Activated naive CD4-positive, alpha-beta T cell treated with anti-CD3 and anti-CD28 coated beads, Interleukin-2, amount 50 U/mL, for 72 hours (primary cell): Measurements from ENCODE around the gene OLFML1. TPM values are rescaled to one million over a fixed set of nuclear protein-coding genes. Genes with fewer than 3 reads are reported as not detected.

Source experiments
- ATAC-seq, 2 donors: fragments of 150-1000 bp; cut with Tn5 transposase; 2 replicates each; pipeline ENCODE4 v1.10.0; 2021; ENCODE audit warnings: mild to moderate bottlenecking in 2 of 2, moderate library complexity in 2 of 2
- DNase-seq, 2 donors: peaks; one replicate each; pipeline ENCODE4 v3.0.0; 2021 to 2022; ENCODE audit warnings: low spot score in 2 of 2
- H3K27ac Mint-ChIP-seq, 2 donors: one replicate each; pipeline ENCODE4 v1.8.0; 2022; ENCODE audit warnings: mild to moderate bottlenecking in 2 of 2, mixed read lengths in 2 of 2
- H3K36me3 Mint-ChIP-seq, 2 donors: one replicate each; pipeline ENCODE4 v1.8.0; 2022; ENCODE audit warnings: mixed read lengths in 2 of 2
- H3K9me3 Mint-ChIP-seq, 2 donors: one replicate each; pipeline ENCODE4 v1.8.0; 2022; ENCODE audit warnings: mixed read lengths in 2 of 2
- total RNA-seq, 2 donors: library from RNA; stranded (reverse); gene quantifications; one replicate each; pipeline ENCODE4 v1.2.3, GENCODE V29; 2022

Gene OLFML1
- total RNA-seq, 2 donors from 2014 or later, result not detected

DNA sequence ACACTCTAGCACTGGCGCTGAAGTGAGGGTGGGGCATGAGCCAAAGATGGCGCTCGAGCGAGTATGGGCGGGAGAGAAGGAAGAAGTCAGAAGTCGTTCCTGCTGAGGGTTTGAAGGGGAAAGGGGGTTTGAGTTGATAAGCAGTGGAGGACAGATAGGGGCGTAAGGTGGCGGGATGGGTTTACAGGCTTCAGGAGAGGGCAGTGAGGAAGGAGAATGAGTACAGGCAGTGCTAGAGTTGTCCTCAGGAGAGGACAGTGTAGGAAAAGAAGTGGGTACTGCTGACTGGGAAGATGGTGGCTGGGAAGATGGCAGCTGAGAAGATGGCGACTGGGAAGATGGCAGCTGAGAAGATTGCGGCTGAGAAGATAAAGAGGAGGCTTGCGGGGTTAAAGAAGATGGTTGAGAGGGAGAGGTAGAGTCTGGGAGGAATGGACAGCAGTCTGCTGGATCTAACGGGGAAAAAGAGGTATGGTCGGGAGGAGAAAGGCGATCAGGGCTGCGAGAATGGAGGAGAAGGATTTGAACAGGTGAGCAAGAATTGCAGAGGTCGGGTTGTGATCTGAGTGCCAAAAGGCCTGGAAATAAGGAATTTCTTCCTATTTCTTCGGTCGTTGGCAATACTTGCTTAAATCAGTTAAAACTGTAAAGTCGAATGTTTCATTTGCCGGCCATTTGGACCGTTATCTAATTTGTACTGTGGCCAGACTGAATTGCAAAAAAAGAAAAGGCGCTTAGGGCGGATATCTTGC lies 33.7 kb downstream of the OLFML1 start:
- no peak for DNase-seq
- peaks cover 4 to 27% of the 10 kb centered on the region in 2 donors for H3K36me3 Mint-ChIP-seq
- peaks cover 8 to 25% of the 10 kb centered on the region in 2 donors for H3K9me3 Mint-ChIP-seq
- no peak for ATAC-seq
- peak overlapping the region in 1 of 2 donors; percentile 13 for H3K27ac Mint-ChIP-seq

- Mint-ChIP-seq H3K36me3 (peaks cover 4 to 33% of the 10 kb centered on the region in 2 donors), H3K27ac (peak overlapping the region in 1 of 2 donors; percentile 63), H3K9me3 (peaks cover 8 to 33% of the 10 kb centered on the region in 2 donors)
- peak; percentile 12 to 42 for ATAC-seq
- DNase-seq, result no peak
Observed at GRCh38 chr11:7520011-7520942, 35.0 kb downstream of the OLFML1 start.

- DNase-seq, result no peak
- Mint-ChIP-seq H3K36me3 (peaks cover 4 to 33% of the 10 kb centered on the region in 2 donors), H3K9me3 (peaks cover 8 to 33% of the 10 kb centered on the region in 2 donors), H3K27ac (no peak overlapping the region)
- ATAC-seq, result peak; percentile 53 to 81
Observed at GRCh38 chr11:7520981-7521487, 35.7 kb downstream of the OLFML1 start.

GRCh38 chr11:7522121-7522520 lies 36.8 kb downstream of the OLFML1 start:
- peaks cover 4 to 28% of the 10 kb centered on the region in 2 donors for H3K36me3 Mint-ChIP-seq
- H3K27ac Mint-ChIP-seq, result no peak overlapping the region
- no peak for DNase-seq
- peaks cover 8 to 28% of the 10 kb centered on the region in 2 donors for H3K9me3 Mint-ChIP-seq
- no peak for ATAC-seq

DNA sequence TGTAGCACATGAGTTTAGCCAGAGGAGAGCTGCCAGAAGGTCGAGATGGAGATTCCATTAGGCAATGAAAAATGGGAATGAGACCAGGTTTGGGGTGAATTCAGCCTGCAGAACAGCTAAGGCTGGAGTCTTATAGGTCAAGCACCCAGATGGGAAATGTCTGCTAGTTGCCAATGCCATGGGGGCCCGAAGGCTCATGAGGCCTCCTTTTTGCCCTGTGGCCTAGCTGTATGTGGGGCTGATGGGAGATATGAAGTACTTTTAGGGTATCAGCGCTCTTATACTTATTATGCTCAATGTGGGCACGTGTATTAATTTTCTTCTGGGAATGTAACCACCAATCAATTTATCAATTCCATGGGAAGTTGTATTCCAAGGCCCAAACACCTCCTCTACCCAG lies 37.2 kb downstream of the OLFML1 start:
- H3K27ac Mint-ChIP-seq, result no peak overlapping the region
- no peak for DNase-seq
- no peak for ATAC-seq
- peaks cover 8 to 25% of the 10 kb centered on the region in 2 donors for H3K9me3 Mint-ChIP-seq
- peaks cover 4 to 24% of the 10 kb centered on the region in 2 donors for H3K36me3 Mint-ChIP-seq

- no peak for ATAC-seq
- Mint-ChIP-seq H3K27ac (no peak overlapping the region), H3K9me3 (peaks cover 5 to 17% of the 10 kb centered on the region in 2 donors), H3K36me3 (peaks cover 0 to 15% of the 10 kb centered on the region in 2 donors)
- DNase-seq, result no peak
Observed at GRCh38 chr11:7523416-7524210, 38.3 kb downstream of the OLFML1 start.

GRCh38 chr11:7524462-7525235 lies 39.3 kb downstream of the OLFML1 start:
- H3K9me3 Mint-ChIP-seq, result peaks cover 0 to 10% of the 10 kb centered on the region in 2 donors
- H3K36me3 Mint-ChIP-seq, result peaks cover 0 to 10% of the 10 kb centered on the region in 2 donors
- no peak for ATAC-seq
- DNase-seq, result no peak
- no peak overlapping the region for H3K27ac Mint-ChIP-seq

DNA sequence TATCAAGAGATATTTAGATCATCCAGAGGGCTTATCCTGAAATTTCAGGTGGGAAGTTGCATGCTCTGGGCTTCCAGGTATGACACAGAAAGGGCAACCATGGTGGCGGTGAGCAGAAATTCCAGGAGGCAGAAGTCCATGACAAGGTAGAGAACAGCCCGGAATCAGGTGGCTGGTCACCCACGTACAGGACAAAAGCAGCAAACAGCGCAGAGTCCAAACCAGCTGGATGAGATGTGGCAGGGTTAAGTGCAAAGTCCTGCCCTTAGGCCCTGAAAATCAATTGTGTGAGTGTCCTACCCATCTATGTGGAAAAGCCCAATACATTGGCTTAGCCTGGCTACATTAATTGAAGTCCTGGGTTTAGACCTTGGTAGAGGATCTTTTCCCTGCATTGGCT lies 40.1 kb downstream of the OLFML1 start:
- Mint-ChIP-seq H3K36me3 (peaks cover 0 to 10% of the 10 kb centered on the region in 2 donors), H3K9me3 (peaks cover 0 to 10% of the 10 kb centered on the region in 2 donors), H3K27ac (no peak overlapping the region)
- ATAC-seq (no peak), DNase-seq (no peak)

- ATAC-seq (peak; percentile 75), DNase-seq (no peak)
- peak overlapping the region; percentile 4 for H3K27ac Mint-ChIP-seq
- H3K36me3 Mint-ChIP-seq, result peaks cover 0 to 10% of the 10 kb centered on the region in 2 donors
- peaks cover 0 to 10% of the 10 kb centered on the region in 2 donors for H3K9me3 Mint-ChIP-seq
Observed at GRCh38 chr11:7527029-7527428, 41.7 kb downstream of the OLFML1 start.

DNA sequence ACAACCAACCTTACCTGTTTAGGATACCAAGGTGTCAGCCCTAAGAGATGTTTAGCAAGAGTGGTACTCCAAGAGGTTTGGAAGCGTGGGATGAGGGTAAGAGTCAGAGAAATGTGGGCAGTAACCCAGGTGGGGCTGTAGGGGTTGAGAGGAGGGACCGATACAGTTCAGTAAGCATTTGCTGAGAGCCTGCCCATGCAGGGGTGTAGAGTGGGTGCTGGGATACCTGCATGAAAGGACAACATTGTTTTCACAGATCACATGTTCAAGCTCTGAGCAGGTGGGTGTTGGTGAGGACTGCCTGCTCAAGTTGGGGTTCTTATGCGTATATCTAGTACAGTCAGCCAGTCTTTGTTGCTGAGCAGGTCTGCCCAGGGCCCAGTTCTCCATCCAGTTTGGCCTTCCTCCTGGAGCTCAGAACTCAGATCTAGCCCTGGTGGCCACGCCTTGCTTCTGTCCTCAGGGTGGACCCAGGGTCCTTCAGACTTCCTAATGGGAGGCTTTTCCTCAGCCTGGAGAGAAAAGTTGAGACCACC lies 43.3 kb downstream of the OLFML1 start:
- peaks cover 0 to 10% of the 10 kb centered on the region in 2 donors for H3K9me3 Mint-ChIP-seq
- ATAC-seq, result no peak
- no peak for DNase-seq
- no peak overlapping the region for H3K27ac Mint-ChIP-seq
- peaks cover 0 to 10% of the 10 kb centered on the region in 2 donors for H3K36me3 Mint-ChIP-seq

GRCh38 chr11:7530013-7530640 lies 44.8 kb downstream of the OLFML1 start:
- H3K36me3 Mint-ChIP-seq, result no peaks in the 10 kb centered on the region
- no peak for ATAC-seq
- no peak overlapping the region for H3K27ac Mint-ChIP-seq
- H3K9me3 Mint-ChIP-seq, result no peaks in the 10 kb centered on the region
- DNase-seq, result no peak

DNA sequence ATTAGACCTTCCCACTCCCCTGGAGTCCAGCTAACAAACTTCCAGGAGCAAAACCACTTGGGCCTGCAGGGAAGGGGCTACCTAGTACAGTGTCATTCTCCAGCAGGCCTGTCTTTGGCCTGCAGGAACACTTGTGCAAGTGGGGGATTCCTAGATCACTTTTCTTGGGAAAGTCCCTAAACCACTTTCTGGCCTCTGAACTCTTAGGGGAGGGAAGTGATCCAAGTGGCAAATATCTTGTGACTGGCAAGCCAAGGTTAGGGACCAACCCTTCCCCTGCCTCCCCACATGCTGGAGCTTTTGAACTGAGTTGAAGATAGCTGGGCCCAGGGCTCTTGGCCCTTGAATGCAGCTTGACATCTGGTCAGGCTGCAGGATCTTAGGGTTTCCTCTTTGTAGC lies 45.7 kb downstream of the OLFML1 start:
- peak in 1 of 2 donors; percentile 66 for ATAC-seq
- no peak overlapping the region for H3K27ac Mint-ChIP-seq
- H3K9me3 Mint-ChIP-seq, result no peaks in the 10 kb centered on the region
- no peaks in the 10 kb centered on the region for H3K36me3 Mint-ChIP-seq
- DNase-seq, result no peak

- Mint-ChIP-seq H3K9me3 (no peaks in the 10 kb centered on the region), H3K36me3 (no peaks in the 10 kb centered on the region), H3K27ac (no peak overlapping the region)
- ATAC-seq (no peak), DNase-seq (no peak)
Observed at GRCh38 chr11:7532405-7533145, 47.3 kb downstream of the OLFML1 start.

GRCh38 chr11:7533199-7534041 lies 48.1 kb downstream of the OLFML1 start:
- no peaks in the 10 kb centered on the region for H3K9me3 Mint-ChIP-seq
- no peak overlapping the region for H3K27ac Mint-ChIP-seq
- ATAC-seq (no peak), DNase-seq (no peak)
- H3K36me3 Mint-ChIP-seq, result no peaks in the 10 kb centered on the region
